ENCODE measurements around the gene ZNF804B. TPM values are rescaled to one million over a fixed set of nuclear protein-coding genes. Genes with fewer than 3 reads are reported as not detected.

Gene ZNF804B
- total RNA-seq, 1 donor from 2014 or later, result 4.2 TPM

GRCh38 chr7:88842201-88842600 is 82.7 kb downstream of the ZNF804B start:
- DNase-seq, result no peak

GRCh38 chr7:88845091-88845490 is 85.6 kb downstream of the ZNF804B start:
- no peak for DNase-seq

- DNase-seq, result no peak
Measured at GRCh38 chr7:88851220-88851619, 91.7 kb downstream of the ZNF804B start.

GRCh38 chr7:88859288-88859687 is 99.8 kb downstream of the ZNF804B start:
- no peak for DNase-seq

- DNase-seq, result no peak
Measured at GRCh38 chr7:88866265-88866863, 106.9 kb downstream of the ZNF804B start.

- DNase-seq, result no peak
Measured at GRCh38 chr7:88867158-88867557, 107.7 kb downstream of the ZNF804B start.

- DNase-seq, result no peak
Measured at GRCh38 chr7:88868456-88868855, 109.0 kb downstream of the ZNF804B start.

- DNase-seq, result no peak
Measured at GRCh38 chr7:88881136-88881535, 121.6 kb downstream of the ZNF804B start.

- no peak for DNase-seq
Measured at GRCh38 chr7:88885131-88885530, 125.6 kb downstream of the ZNF804B start.

GRCh38 chr7:88888684-88889083 is 129.2 kb downstream of the ZNF804B start:
- DNase-seq, result no peak

- DNase-seq, result no peak
Measured at GRCh38 chr7:88910516-88910915, 151.0 kb downstream of the ZNF804B start.

GRCh38 chr7:88912852-88913251 is 153.4 kb downstream of the ZNF804B start:
- DNase-seq, result no peak

- no peak for DNase-seq
Measured at GRCh38 chr7:88915615-88916014, 156.1 kb downstream of the ZNF804B start.

- no peak for DNase-seq
Measured at GRCh38 chr7:88919478-88920131, 160.1 kb downstream of the ZNF804B start.

GRCh38 chr7:88922944-88923343 is 163.4 kb downstream of the ZNF804B start:
- DNase-seq, result no peak

- no peak for DNase-seq
Measured at GRCh38 chr7:88928276-88928675, 168.8 kb downstream of the ZNF804B start.

GRCh38 chr7:88929719-88930118 is 170.2 kb downstream of the ZNF804B start:
- DNase-seq, result no peak

GRCh38 chr7:88933285-88933684 is 173.8 kb downstream of the ZNF804B start:
- no peak for DNase-seq

- no peak for DNase-seq
Measured at GRCh38 chr7:88942815-88943501, 183.5 kb downstream of the ZNF804B start.

GRCh38 chr7:88951826-88952225 is 192.3 kb downstream of the ZNF804B start:
- no peak for DNase-seq

GRCh38 chr7:88964418-88964817 is 204.9 kb downstream of the ZNF804B start:
- no peak for DNase-seq

- no peak for DNase-seq
Measured at GRCh38 chr7:88965371-88965770, 205.9 kb downstream of the ZNF804B start.

- no peak for DNase-seq
Measured at GRCh38 chr7:88967432-88967831, 207.9 kb downstream of the ZNF804B start.

GRCh38 chr7:88969167-88969566 is 209.7 kb downstream of the ZNF804B start:
- DNase-seq, result no peak

Data from occipital lobe (tissue), 2 donors.